DOHH2 (cell line): ENCODE results near the gene MYOG.

Experiments
- CTCF ChIP-seq: fragments of 200-600 bp; sonication (generic); IDR thresholded peaks from one replicate; pipeline ENCODE4 v1.5.1; 2014; ENCODE audit warnings: antibody characterized with exemption, mild to moderate bottlenecking, low read depth, low read length; ENCODE audit not compliant: poor library complexity, severe bottlenecking
- EZH2phosphoT487 ChIP-seq: fragments of 200-600 bp; sonication (generic); IDR thresholded peaks from 2 replicates; pipeline ENCODE4 v1.6.1; 2017; ENCODE audit warnings: borderline replicate concordance, mild to moderate bottlenecking, antibody characterized with exemption, low read length, moderate library complexity, mixed read lengths

- TF ChIP-seq CTCF (no peak), EZH2phosphoT487 (no peak)
Measured at GRCh38 chr1:203103216-203103615, 17.4 kb upstream of the MYOG start.
